ENCODE results near the gene SYT8.
"Not testable (repeated sequence)": the region's sequence is repeated elsewhere in the genome, so short reads cannot be mapped to it uniquely, and the experiment has no call there.

SYT8 gene

GRCh38 chr11:1834779-1835670, at the start of gene SYT8:
Gene SYT8, plus strand, starts transcription at chr11:1834990. Its CDS starts 116 bp downstream, at chr11:1835106.
- no peak for DNase-seq

GRCh38 chr11:1785749-1786413, 48.9 kb upstream of the SYT8 start:
- DNase-seq: no peak

- no peak for DNase-seq
Observed at GRCh38 chr11:1786466-1786865, 48.3 kb upstream of the SYT8 start.

- no peak for DNase-seq
Observed at GRCh38 chr11:1791912-1792311, 42.9 kb upstream of the SYT8 start.

- no peak for DNase-seq
Observed at GRCh38 chr11:1792461-1792860, 42.3 kb upstream of the SYT8 start.

GRCh38 chr11:1793081-1793480, 41.7 kb upstream of the SYT8 start:
- no peak for DNase-seq

GRCh38 chr11:1796413-1797011, 38.3 kb upstream of the SYT8 start:
- DNase-seq: no peak

GRCh38 chr11:1797391-1798125, 37.2 kb upstream of the SYT8 start:
- DNase-seq: no peak

GRCh38 chr11:1803246-1803645, 31.5 kb upstream of the SYT8 start:
- no peak for DNase-seq

GRCh38 chr11:1803835-1804519, 30.8 kb upstream of the SYT8 start:
- DNase-seq: not testable (repeated sequence)

GRCh38 chr11:1805525-1805924, 29.3 kb upstream of the SYT8 start:
- DNase-seq: no peak

GRCh38 chr11:1807264-1807995, 27.4 kb upstream of the SYT8 start:
- DNase-seq: no peak

- DNase-seq: no peak
Observed at GRCh38 chr11:1810761-1811160, 24.0 kb upstream of the SYT8 start.

- DNase-seq: no peak
Observed at GRCh38 chr11:1812274-1812673, 22.5 kb upstream of the SYT8 start.

GRCh38 chr11:1812801-1813200, 22.0 kb upstream of the SYT8 start:
- DNase-seq: no peak

- DNase-seq: not testable (repeated sequence)
Observed at GRCh38 chr11:1813356-1813755, 21.4 kb upstream of the SYT8 start.

GRCh38 chr11:1814691-1815090, 20.1 kb upstream of the SYT8 start:
- DNase-seq: no peak

- DNase-seq: no peak
Observed at GRCh38 chr11:1815311-1815710, 19.5 kb upstream of the SYT8 start.

- DNase-seq: no peak
Observed at GRCh38 chr11:1815751-1816150, 19.0 kb upstream of the SYT8 start.

GRCh38 chr11:1817000-1817399, 17.8 kb upstream of the SYT8 start:
- DNase-seq: no peak

- DNase-seq: no peak
Observed at GRCh38 chr11:1817511-1817910, 17.3 kb upstream of the SYT8 start.

GRCh38 chr11:1819074-1819473, 15.7 kb upstream of the SYT8 start:
- DNase-seq: no peak
